ENCODE data around the gene EML2. TPM values are rescaled to one million over a fixed set of nuclear protein-coding genes. Genes with fewer than 3 reads are reported as not detected.
A peak's percentile ranks its signal among the peaks of the same experiment; 100 is the strongest.

EML2 gene
- total and polyA plus RNA-seq, 10 of the 15 experiments (the other 5 are each of a cell fraction or from before 2014, with no cell fraction given): 1.6 to 64.0 (median 27.5) TPM

- TF ChIP-seq TBL1XR1 (IDR thresholded peaks at IDR 0.05; ENCODE audit: low read depth, low read length): 0 out of 2 replicates have a peak, but pooled peaks have one; percentile 6
- peak; percentile 27; the same call in 1 of the 2 replicates for TF ChIP-seq HCFC1 (IDR thresholded peaks at IDR 0.05; ENCODE audit: low read length)
- no peak for TF ChIP-seq EZH2 (IDR thresholded peaks at IDR 0.05; ENCODE audit: borderline replicate concordance, control insufficient read depth, low read depth, low read length)
- TF ChIP-seq TCF7 (IDR thresholded peaks at IDR 0.05; ENCODE audit: borderline replicate concordance): peak; percentile 57; the same call in 1 of the 2 replicates
- TF ChIP-seq ESRRA (IDR thresholded peaks at IDR 0.05; ENCODE audit: low read length): no peak
- TF ChIP-seq MTA2 (IDR thresholded peaks at IDR 0.05; ENCODE audit: low read depth): no peak
- peak; percentile 10 for TF ChIP-seq MEF2B (IDR thresholded peaks at IDR 0.05; ENCODE audit: partially characterized antibody, poor library complexity, severe bottlenecking)
- TF ChIP-seq ATF7 (IDR thresholded peaks at IDR 0.05; ENCODE audit: low read depth): peak; percentile 56; the same call in 1 of the 2 replicates
- TF ChIP-seq NR2C2 (IDR thresholded peaks at IDR 0.05; ENCODE audit: borderline replicate concordance, control insufficient read depth, insufficient read length, low read depth): no peak
- peak; percentile 84 for TF ChIP-seq YY1 (IDR thresholded peaks at IDR 0.05; ENCODE audit: low read depth, low read length)
- no peak for TF ChIP-seq SMAD5 (IDR thresholded peaks at IDR 0.05; ENCODE audit: low read depth)
- peak in 1 of 2 experiments; percentile 32; a peak in 1 of 4 replicates for TF ChIP-seq BHLHE40 (IDR thresholded peaks at IDR 0.05; ENCODE audit: borderline replicate concordance in 1 of 2, low read depth in 2 of 2, low read length in 1 of 2)
- no peak for TF ChIP-seq MXI1 (IDR thresholded peaks at IDR 0.05; ENCODE audit: low read depth, low read length)
- TF ChIP-seq CHD1 (IDR thresholded peaks at IDR 0.05; ENCODE audit: low read depth, low read length): no peak
- TF ChIP-seq RCOR1 (conservative IDR thresholded peaks at IDR 0.05; ENCODE audit: low read depth, low read length): no peak; the same call in 1 of the 2 replicates
- TF ChIP-seq SPI1 (IDR thresholded peaks at IDR 0.05; ENCODE audit: borderline replicate concordance, insufficient read depth, low read depth, low read length): no peak
- no peak for TF ChIP-seq SREBF1 (IDR thresholded peaks at IDR 0.05; ENCODE audit: low read length)
- peak; percentile 84; the same call in 2 of the 3 replicates for TF ChIP-seq POU2F2 (IDR thresholded peaks at IDR 0.05; ENCODE audit: borderline replicate concordance, low read depth, low read length)
- no peak for TF ChIP-seq LARP7 (IDR thresholded peaks at IDR 0.05)
- 0 out of 2 replicates have a peak, but pooled peaks have one; percentile 80 for TF ChIP-seq STAT1 (conservative IDR thresholded peaks at IDR 0.05)
- peak; percentile 63; the same call in 1 of the 2 replicates for TF ChIP-seq ZNF217 (IDR thresholded peaks at IDR 0.05)
- peak; percentile 90 for TF ChIP-seq ZSCAN29 (IDR thresholded peaks at IDR 0.05)
- no peak for TF ChIP-seq RELA (IDR thresholded peaks at IDR 0.05; ENCODE audit: borderline replicate concordance, partially characterized antibody)
- no peak for TF ChIP-seq USF1 (IDR thresholded peaks at IDR 0.05; ENCODE audit: borderline replicate concordance, extremely low read length, insufficient read depth, low read depth, low read length)
- TF ChIP-seq CUX1 (IDR thresholded peaks at IDR 0.05; ENCODE audit: insufficient replicate concordance, low read depth, low read length): no peak
- TF ChIP-seq SUPT20H (IDR thresholded peaks at IDR 0.05; ENCODE audit: borderline replicate concordance, control insufficient read depth, low read depth, low read length): no peak
Observed at GRCh38 chr19:45645631-45646344, 6.6 kb upstream of the EML2 start (continued).

Measured in GM12878 (cell line).